NCI-H1694 (cell line): Measurements from ENCODE around the gene POR.
"Not testable (repeated sequence)": the region's sequence is repeated elsewhere in the genome, so short reads cannot be mapped to it uniquely, and the experiment has no call there.

Source experiments
- DNase-seq: peaks from one replicate; lab custom pipeline; 2025; lab: John Stamatoyannopoulos, UW

The POR gene

DNA sequence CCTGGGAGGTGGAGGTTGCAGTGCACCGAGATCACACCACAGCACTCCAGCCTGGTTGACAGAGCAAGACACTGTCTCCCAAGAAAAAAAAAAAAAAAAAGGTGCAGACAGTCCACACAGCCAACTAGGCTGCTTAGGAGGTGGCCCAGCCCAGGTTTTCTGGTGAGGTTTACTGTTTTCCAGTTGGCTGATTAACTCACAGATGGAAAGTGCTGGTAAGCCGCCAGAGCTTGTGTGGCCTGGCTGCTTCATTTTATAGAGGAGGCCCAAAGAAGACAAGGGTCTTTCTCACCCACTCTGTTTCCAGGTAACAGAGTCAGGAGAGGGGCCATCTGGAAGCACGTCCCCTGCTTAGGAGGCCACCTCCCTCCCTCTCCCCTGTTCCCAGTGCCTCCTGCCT lies 29.9 kb upstream of the POR start:
- peak; percentile 78 for DNase-seq

DNA sequence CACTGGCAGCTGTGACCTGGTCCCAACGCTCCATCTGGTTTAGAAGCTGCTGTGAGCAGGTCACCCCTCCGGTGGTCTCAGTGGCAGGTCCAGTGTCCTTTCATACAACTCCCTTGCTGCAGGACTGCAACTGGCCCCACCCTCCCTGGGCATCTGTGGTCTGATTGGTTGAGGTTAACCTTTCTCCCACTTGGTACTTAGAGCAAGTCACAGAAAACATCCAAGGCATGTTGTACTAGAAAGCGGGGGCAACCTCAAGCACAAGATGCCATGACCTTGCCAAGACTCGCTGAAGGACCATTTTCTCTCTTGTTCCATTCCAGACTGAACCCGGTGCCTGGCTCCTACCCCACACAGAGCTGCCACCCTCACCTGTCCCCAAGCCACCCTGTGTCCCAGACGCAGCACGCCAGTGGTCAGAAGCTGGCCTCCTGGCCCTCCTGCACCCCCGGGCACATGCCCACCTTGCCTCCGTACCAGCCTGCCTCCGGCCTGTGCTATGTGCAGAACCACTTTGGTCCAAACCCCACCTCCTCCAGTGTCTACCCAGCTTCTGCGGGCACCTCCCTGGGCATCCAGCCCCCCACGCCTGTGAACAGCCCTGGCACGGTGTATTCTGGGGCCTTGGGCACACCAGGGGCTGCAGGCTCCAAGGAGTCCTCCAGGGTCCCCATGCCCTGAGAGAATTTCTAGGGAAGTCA lies 27.1 kb upstream of the POR start:
- no peak for DNase-seq

DNA sequence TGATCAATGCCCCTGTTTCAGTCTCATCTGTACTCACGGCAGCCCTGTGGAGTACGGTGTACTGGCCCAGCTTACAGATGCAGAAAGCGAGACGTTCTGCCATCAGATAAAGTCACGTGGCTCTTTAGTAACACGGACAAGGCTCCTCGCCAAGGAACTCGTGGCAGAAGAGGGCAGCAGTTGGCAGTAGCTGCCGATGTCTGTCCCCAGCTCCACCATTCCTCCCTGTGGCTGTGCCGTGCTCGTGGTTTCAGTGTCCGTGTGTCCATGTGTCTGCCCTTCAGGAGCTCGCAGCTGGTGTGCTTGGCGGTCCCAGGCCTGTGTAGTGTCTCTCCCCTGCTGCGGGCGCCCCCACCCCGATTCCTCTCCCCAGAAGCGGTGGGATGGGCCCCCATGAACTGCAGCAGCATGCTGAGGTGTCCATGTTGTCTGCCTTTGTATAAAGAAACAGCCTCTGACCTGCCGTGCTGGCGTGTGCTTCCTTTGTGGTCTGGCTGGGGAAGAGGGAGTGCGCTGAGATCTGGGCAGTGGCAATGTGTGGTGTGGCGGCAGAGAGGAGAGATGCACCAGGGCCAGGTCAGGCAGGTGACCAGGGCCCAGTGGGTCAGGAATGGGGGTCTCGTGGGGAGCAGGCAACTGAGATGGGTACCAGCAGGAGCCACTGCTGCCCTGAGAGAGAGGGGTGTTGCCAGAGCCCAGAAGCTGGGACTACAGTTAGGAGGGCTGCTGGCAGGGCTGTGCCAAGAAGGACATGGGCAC lies 26.3 kb upstream of the POR start:
- no peak for DNase-seq

DNA sequence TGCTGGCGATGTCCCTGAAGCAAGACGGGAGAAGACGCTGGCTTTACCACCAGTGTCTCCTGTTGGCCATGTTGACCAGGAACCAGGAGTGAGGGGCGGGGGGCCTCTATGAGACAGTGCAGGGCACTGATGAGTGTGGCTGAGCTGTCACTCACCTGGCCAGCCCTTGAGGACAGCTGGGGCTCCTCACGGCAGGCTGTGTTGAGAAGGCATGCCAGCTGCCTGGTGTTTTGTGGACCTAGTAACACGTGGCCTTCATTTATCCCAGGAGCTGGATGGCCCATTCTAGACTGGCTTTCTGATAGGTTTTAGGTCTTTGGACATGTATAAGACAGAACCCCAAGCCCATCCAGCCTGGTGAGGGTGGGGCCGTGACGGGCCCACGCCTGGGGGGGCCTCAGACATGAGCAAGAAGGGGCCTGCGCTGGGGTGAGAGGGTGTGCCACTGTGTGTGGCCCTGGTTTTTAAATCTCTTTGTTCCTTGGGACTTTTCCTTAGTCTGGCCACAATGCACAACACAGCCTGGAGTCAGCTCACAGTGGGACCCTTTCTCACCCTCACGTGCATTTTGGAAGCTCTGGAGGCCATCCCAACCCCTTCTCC lies 25.6 kb upstream of the POR start:
- peak; percentile 14 for DNase-seq

DNA sequence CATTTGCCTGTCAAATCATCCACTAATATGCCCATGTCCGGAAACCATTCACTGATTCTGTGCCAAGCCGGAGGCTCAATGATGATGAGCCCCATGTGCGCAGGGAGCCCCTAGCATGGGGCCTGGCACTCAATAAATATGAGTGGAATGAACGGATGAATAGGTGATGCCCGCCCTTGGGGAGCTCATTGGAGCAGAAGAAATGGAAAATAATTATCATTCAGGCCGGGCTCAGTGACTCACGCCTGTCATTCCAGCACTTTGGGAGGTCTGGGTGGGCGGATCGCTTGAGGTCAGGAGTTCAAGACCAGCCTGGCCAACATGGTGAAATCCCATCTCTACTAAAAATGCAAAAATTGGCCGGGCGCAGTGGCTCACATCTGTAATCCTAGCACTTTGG lies 25.1 kb upstream of the POR start:
- DNase-seq = no peak

DNA sequence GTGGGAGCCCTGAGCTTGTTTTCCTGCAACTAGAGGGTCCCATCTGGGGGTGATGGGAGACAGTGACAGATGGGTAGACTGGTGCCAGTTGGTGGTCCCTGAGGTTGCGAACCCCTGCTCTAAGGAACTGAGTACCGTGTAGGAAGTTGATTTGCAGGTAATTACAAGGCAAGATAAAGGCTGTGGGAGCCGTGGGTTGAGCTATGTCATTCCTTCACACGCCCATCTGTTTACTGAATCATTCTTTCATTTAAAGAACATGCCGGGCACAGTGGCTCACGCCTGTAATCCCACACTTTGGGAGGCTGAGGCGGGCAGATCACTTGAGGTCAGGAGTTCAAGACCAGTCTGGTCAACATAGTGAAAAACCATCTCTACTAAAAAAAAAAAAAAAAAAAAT lies 23.7 kb upstream of the POR start:
- DNase-seq = not testable (repeated sequence)

DNA sequence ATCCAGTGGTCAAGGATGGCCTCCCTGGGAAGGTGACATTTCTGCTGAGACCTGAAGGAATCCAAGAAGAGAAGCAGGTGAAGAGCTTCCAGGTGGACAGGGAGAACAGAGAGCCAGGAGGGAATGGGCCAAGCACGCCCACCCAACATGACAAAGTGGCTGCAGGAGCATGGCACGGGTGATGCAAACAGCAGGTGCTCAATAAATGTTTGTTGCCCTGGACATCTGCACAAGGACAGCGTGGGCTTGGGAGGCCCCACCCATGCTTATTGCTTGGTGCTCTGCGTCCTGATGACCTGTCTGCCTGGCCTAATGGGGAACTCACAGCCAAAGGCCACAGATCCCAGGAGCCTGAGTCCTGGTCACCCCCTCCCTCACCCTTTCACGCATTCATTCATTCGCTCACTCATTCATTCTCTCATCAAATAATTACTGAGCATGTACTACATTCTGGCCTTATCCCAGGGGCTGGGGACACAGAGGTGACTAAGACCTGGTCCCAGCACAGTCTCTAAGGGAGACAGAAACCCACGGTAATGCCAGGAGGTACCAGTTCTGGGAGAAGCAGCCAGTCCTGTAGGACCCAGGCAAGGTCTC lies 23.0 kb upstream of the POR start:
- DNase-seq = no peak

DNA sequence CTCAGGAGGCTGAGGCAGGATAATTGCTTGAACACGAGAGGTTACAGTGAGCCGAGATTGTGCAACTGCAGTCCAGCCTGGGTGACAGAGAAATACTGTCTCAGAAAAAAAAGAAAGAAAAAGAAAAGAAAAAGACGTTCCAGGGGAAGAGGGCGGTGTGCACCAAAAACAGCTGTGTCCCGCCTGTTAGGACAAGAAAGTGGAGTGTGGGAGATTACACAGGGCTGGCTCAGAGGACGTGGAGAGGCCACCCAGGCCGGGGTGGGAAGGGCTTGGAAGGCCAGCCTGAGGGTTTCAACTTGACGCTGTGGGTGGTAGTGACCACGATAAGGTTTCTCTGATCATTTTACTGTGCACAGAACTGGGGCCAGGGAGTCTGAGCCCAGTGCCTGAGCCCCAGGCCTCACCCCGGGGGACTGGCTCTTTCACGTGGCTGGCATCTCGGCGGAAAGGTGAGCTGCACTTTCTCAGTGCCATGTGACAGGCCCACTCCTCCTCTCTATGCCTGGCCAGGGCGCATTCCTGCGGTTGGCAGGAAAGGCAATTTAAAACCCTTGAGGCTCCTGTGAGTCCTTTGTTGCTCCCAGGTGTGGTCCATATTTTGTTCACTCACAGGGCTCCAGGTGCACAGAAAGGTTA lies 22.2 kb upstream of the POR start:
- DNase-seq = no peak

DNA sequence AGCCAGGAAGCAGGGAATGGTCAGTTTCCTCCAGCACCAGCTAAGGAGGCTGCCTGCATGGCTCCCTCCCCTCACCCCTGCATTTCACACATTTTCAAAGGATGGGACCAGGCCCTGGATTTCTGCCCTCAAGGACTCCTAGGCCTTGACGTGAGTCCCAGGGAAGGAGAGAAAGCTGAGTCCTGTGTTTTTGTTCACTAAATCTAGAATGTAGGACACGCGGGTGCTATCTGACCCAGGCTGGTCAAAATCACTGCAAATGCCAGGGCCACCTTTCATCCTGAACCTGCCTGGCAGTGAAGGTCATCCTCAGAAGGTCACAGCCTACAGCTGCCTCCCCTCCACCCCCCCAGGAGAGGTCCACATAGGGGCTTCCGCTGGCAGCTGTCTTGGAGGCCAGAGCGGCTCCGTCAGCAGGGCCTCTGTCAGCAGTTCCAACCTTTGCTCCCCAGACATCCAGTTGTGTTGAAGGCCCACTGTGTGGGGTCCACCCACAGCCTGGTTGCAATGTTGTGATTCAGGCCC lies 18.1 kb upstream of the POR start:
- DNase-seq = no peak

DNA sequence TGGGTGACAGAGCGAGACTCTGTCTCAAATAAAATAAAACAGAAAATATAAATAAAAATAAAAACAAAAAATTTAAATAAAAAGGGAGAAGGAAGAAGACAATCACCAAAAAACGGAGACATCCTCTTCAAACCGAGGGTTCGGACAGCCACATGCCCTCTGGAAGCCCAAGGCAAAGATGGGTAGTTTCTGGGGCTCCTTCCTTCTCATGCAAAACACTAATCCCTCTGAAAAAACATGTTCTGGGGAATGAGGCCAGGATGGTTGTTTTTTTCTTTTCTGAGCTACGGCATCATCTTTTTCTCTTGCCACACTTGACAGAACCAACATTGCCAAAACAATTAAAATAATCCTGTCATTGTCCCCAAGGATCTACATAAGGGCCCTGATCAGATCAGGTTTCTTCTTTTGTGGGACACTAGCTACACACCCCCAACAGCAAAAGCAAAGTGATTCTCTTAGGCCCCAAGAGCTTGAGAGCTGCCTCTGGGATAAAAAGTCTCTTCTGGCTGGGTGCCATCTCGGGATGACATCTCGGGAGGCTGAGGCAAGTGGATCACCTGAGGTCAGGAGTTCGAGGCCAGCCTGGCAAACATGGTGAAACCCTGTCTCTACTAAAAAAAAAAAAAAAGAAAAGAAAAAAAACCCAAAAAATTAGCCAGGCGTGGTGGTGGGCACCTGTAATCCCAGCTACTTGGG lies 14.2 kb upstream of the POR start:
- DNase-seq = no peak

DNA sequence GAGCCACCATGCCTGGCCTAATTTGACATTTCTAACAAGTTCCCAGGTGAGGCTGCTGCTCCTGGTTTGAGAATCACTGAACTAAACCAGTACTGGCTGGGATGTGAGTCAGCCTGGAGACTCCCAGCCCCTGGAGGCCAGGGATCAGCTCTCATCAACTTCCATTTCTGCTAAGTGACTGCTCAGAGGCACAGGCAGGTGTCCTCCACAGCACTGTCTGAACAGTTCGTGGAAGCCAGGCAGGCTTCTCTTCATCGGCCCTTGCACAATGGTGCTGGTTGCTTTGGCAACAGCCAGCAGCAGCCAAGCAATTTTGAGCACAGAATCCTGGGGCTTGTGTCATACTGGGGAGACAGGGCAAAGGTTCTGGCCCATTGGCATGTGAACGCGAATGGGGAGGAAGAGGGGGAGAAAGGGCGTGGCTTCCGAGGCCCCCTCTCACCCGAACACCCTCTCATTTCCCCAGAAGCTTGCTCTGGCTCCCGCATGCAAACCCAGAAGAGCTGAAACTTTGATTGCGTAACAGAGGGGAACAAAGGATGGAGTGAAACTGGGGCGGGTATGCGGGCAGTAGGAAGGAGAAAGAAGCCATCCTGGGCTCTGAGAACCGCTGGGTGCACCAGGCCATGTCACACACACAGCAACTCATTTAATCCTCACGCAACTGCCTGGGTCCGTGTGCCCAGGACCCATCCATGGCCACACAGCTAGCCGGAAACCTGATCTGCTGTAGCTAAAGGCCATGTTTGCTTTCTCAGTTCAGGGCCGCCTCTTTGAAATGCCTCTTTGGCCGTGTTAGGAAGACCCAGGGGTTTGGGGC lies 9.0 kb upstream of the POR start:
- DNase-seq = no peak

DNA sequence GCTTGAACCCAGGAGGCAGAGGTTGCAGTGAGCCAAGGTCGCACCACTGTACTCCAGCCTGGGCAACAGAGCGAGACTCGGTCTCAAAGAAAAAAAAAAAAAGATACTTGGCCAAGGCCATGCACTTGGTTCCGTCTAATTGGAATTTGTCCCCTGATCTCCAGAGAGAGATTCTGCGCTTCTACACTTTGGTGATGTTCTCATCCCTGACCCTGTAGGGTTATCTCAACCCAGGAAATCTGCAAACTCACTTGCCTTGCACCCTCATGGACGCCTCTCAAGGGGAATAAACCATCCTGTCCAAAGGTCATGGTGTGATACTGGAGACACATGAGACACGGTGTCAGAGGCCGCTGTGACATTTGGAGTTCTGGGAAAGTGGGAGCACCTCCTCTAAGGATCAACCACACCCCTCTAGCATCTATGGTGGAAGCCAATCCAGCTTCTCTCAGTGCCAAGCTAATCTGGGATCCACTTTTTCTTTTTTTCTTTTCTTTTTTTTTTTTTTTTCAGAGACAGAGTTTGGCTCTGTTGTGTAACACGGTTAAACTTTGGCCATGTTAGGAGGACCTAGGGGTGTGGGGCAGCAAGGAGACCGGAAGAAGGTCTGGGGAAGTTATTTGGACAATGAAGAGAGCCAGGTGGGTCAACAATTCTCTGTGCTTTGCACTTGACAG lies 7.8 kb upstream of the POR start:
- DNase-seq = no peak

DNA sequence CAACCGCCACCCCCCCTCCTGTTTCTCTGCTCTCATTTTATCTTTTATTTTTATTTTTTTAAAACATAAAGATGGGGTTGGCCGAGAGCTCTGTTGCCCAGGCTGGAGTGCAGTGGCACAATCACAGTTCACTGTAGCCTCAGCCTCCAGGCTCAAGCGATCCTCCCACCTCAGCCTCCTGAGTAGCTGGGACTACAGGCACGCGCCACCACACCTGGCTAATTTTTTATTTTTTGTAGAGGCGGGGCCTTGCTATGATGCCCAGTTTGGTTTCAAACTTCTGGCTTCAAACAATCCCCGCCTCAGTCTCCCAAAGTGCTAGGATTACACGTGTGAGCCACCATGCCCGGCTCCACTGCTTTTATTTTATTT lies 7.3 kb upstream of the POR start:
- DNase-seq = not testable (repeated sequence)

DNA sequence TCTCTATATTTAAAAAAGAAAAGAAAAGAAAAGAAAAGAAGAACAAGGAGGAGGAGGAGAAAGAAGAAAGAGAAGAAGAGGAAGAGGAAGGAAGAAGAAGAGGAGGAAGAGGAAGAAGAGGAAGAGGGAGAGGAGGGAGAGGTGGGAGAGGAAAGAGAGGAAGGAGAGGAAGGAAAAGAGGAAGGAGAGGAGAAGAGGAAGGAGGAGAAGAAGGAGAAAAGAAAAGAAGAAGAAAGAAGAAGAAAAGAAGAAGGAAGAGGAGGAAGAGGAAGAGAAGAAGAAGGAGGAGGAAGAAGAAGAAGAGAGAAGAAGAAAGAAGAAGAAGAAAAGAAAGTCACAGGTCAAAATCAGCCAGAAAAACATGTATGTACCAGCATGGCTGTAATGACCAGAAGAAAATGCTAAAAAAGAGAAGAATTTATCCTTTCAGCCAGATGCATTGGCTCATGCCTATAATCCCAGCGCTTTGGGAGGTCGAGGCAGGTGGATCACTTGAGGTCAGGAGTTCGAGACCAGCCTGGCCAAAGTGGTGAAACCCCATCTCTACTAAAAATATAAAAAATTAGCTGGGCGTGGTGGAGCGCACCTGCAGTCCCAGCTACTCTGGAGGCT lies 5.3 kb upstream of the POR start:
- no peak for DNase-seq

DNA sequence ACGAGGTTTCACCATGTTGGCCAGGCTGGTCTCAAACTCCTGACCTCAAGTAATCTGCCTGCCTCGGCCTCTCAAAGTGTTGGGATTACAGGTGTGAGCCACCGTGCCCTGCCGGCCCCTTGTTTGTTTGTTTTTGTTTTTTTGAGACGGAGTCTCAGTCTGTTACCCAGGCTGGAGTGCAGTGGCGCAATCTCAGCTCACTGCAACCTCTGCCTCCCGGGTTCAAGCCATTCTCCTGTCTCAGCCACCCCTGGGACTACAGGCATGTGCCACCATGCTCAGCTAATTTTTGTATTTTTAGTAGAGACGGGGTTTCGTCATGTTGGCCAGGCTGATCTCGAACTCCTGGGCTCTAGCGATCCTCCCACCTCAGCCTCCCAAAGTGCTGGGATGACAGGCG lies 3.8 kb upstream of the POR start:
- DNase-seq = not testable (repeated sequence)

DNA sequence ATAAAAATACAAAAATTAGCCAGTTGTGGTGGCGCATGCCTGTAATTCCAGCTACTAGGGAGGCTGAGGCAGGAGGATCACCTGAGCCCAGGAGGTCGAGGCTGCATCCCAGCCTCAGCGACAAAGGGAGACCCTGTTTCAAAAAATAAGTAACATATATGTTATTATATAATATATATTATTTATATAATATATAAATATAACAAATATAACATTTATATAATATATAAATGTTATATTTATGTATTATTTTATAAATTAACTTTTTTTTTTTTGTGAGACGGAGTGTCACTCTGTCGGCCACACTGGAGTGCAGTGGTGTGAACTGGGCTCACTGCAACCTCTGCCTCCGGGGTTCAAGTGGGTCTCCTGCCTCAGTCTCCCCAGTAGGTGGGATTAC lies 1.5 kb upstream of the POR start:
- DNase-seq = no peak

DNA sequence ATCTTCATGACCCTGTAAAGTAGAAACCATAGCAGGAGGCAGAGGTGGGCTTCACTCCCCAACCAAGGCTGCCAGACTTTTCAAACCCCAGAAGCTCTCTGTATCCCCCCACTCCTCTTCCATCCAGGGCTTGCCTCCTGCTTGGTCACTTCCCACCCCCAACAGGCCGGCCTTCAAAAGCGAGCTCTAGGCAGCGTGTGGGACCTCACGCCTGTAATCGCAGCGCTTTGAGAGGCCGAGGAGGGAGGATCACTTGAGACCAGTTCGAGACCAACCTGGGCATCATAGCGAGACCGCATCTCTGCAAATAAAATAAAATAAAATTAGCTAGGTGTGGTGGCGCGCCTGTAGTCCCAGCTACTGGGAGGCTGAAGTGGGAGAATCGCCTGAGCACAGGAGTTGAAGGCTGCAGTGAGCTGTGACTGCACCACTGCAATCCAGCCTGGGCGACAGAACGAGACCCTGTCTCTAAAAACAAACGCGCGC lies 743 bp upstream of the POR start:
- DNase-seq = no peak

DNA sequence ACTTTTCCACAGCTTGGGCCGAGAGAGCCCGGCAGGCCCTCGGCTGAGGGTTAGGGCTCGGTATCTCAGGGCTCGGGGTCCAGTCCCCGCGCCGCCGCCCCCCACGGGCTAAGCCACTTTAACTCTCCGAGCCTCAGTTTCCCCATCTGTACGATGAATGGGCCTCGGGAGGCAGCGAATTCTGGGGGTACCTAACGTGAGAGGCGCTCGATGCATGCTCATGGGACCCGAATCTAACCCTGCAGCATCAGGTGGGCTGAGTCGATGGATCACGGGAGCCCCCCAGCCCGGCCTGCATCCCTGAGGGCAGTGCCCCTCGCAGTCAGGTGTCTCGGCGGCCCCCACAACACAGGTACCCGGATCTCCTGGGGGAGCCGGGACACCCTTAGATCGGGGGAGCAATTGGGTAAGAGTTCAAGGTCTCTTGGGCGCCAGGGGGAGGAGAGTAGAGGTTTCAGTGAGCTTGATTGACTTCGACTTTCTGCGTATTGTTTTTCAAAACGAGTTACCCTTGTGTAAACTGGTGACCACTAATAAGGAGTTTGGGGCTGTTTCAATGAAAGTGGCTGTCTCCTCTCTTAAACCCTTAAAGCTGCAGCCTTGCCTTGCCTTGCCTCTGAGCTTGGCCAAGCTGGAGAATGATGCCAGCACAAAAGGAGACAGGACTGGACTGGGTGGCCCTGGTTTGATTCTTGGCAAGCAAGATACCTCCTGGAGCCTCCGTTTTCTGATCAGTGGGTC lies 631 bp downstream of the POR start:
- no peak for DNase-seq

DNA sequence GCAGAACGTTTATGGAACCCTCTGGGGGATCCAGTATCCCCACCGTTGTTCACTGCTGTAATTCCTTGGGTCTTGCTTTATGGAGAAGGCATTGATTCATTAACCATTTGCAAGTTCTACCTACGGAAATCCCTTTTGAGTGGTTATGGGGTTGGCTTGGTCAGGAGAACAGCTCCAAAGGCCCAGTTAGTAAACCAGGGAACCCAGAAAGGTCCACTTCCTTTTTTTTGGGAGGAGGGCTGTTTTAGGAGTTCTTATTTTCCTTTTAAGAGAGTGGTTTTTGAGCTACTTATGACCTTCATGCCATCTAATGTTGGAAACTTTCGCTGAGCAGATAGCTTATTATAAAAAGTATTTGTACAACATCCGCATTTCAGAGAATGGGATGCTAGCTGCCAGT lies 1.3 kb downstream of the POR start:
- no peak for DNase-seq
